ACC112 (cell line): Measurements from ENCODE around the gene MNX1.

Experiments
- H2AFZ ChIP-seq: fragments of 200-600 bp; sonication (generic); one replicate; pipeline ENCODE4 v1.6.0; 2017; ENCODE audit warnings: antibody characterized with exemption, low read length; ENCODE audit not compliant: unreplicated experiment
- H3K27ac ChIP-seq: fragments of 200-600 bp; sonication (generic); 2 replicates; pipeline ENCODE4 v1.5.1; 2014; ENCODE audit warnings: low read depth, mild to moderate bottlenecking, antibody characterized with exemption, low read length, moderate library complexity
- H3K27me3 ChIP-seq: fragments of 200-600 bp; sonication (generic); 2 replicates; pipeline ENCODE4 v1.6.1; 2014; ENCODE audit warnings: mild to moderate bottlenecking, antibody characterized with exemption, low read length, moderate library complexity, mixed read lengths; ENCODE audit not compliant: insufficient read depth
- H3K36me3 ChIP-seq: fragments of 200-600 bp; sonication (generic); 2 replicates; pipeline ENCODE4 v1.6.1; 2016; ENCODE audit warnings: mild to moderate bottlenecking, antibody characterized with exemption, low read length, moderate library complexity, mixed read lengths; ENCODE audit not compliant: insufficient read depth
- H3K4me1 ChIP-seq: fragments of 200-600 bp; sonication (generic); one replicate; pipeline ENCODE4 v1.6.1; 2016; ENCODE audit warnings: low read length, mixed read lengths; ENCODE audit not compliant: insufficient read depth, unreplicated experiment, control insufficient read depth
- H3K4me3 ChIP-seq: fragments of 200-600 bp; sonication (generic); 2 replicates; pipeline ENCODE4 v1.5.1; 2014; ENCODE audit warnings: mild to moderate bottlenecking, low read depth, low read length
- H3K79me2 ChIP-seq: fragments of 200-600 bp; sonication (generic); one replicate; pipeline ENCODE4 v1.6.0; 2016; ENCODE audit warnings: low read length; ENCODE audit not compliant: control insufficient read depth, unreplicated experiment, insufficient read depth

Gene MNX1

GRCh38 chr7:156962897-156963296, 47.6 kb downstream of the MNX1 start:
- Histone ChIP-seq H3K36me3 (peaks cover 41% of the 10 kb centered on the region; the same call in 1 of the 2 replicates), H3K27me3 (no peaks in the 10 kb centered on the region), H3K79me2 (peaks cover 7% of the 10 kb centered on the region), H2AFZ (no peak overlapping the region), H3K4me3 (no peak overlapping the region), H3K27ac (no peak overlapping the region), H3K4me1 (no peaks in the 10 kb centered on the region)

- H2AFZ ChIP-seq = no peak overlapping the region
- H3K27ac ChIP-seq = no peak overlapping the region
- H3K79me2 ChIP-seq = peaks cover 7% of the 10 kb centered on the region
- peaks cover 40% of the 10 kb centered on the region; the same call in 1 of the 2 replicates for H3K36me3 ChIP-seq
- no peak overlapping the region for H3K4me3 ChIP-seq
- no peaks in the 10 kb centered on the region for H3K27me3 ChIP-seq
- H3K4me1 ChIP-seq = no peaks in the 10 kb centered on the region
Observed at GRCh38 chr7:156962145-156962544, 48.3 kb downstream of the MNX1 start.

- Histone ChIP-seq H3K27ac (no peak overlapping the region), H2AFZ (no peak overlapping the region), H3K27me3 (no peaks in the 10 kb centered on the region), H3K79me2 (peaks cover 49% of the 10 kb centered on the region), H3K36me3 (peaks cover 45% of the 10 kb centered on the region), H3K4me1 (peaks cover 11% of the 10 kb centered on the region), H3K4me3 (no peak overlapping the region)
Observed at GRCh38 chr7:156956727-156957126, 53.7 kb downstream of the MNX1 start.

GRCh38 chr7:156954941-156955340, 55.5 kb downstream of the MNX1 start:
- H3K27me3 ChIP-seq = no peaks in the 10 kb centered on the region
- H3K4me1 ChIP-seq = peaks cover 11% of the 10 kb centered on the region
- H3K27ac ChIP-seq = no peak overlapping the region
- peaks cover 40% of the 10 kb centered on the region for H3K36me3 ChIP-seq
- no peak overlapping the region for H3K4me3 ChIP-seq
- no peak overlapping the region for H2AFZ ChIP-seq
- H3K79me2 ChIP-seq = peaks cover 65% of the 10 kb centered on the region
